ENCODE data around the gene ATP5IF1.

- TF ChIP-seq POLR2AphosphoS5 (IDR thresholded peaks at IDR 0.05; ENCODE audit: low read depth, low read length) (peak; percentile 84), SP1 (IDR thresholded peaks at IDR 0.05; ENCODE audit: low read depth) (peak; percentile 85), CTCF (IDR thresholded peaks at IDR 0.05 in 2 of 3, conservative IDR thresholded peaks at IDR 0.05 in 1 of 3; ENCODE audit: borderline replicate concordance in 1 of 3, insufficient read depth in 1 of 3, low read depth in 2 of 3, low read length in 2 of 3) (no peak), EZH2 (IDR thresholded peaks at IDR 0.05) (no peak)
Measured at GRCh38 chr1:28232558-28233263, 3.2 kb upstream of the ATP5IF1 start, which contains the start of gene DNAJC8.
